Measurements from ENCODE around the gene ZNF134. TPM values are rescaled to one million over a fixed set of nuclear protein-coding genes. Genes with fewer than 3 reads are reported as not detected.

Gene ZNF134
- total and polyA plus RNA-seq, 2 donors: 9.0 to 18.8 TPM

GRCh38 chr19:57651654-57651996, 37.6 kb downstream of the ZNF134 start:
- Histone ChIP-seq H3K4me1 (ENCODE audit: control insufficient read depth in 2 of 2, insufficient read depth in 2 of 2, low read length in 2 of 2) (peaks cover 0 to 2% of the 10 kb centered on the region in 2 donors), H3K4me3 (ENCODE audit: low read length in 2 of 2) (no peak overlapping the region), H3K9me3 (ENCODE audit: control insufficient read depth in 2 of 2, insufficient read depth in 1 of 2, low read length in 1 of 2) (peaks cover 0 to 18% of the 10 kb centered on the region in 2 donors), H3K27me3 (ENCODE audit: control insufficient read depth in 2 of 2, insufficient read depth in 1 of 2, low read length in 1 of 2) (no peaks in the 10 kb centered on the region), H3K27ac (ENCODE audit: low read depth in 1 of 2, low read length in 1 of 2) (no peak overlapping the region), H3K36me3 (ENCODE audit: control insufficient read depth in 2 of 2, insufficient read depth in 2 of 2, low read length in 1 of 2) (no peaks in the 10 kb centered on the region)
- no peak for DNase-seq (ENCODE audit: low read depth in 6 of 9, low spot score in 9 of 9)
- 71% methylated on average over 6 of the region's 6 CpGs for WGBS

DNA sequence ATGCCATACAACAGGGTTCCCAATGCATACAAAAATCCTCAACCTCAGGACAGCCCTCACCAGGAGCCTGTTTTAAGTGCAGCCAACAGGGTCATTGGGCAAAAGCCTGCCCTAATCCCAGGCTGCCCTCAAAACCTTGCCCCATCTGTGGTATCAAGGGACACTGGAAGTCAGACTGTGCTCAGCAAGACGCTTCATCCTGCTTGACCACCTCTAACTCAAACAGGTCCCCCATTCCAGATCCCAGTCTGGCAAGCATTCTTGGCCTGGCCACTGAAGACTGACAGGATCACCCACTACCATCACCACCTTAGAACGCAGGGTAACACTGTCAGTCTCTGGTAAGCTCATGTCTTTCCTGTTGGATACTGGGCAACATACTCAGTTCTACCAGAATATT, 39.6 kb downstream of the ZNF134 start:
- no peak overlapping the region for H3K4me3 ChIP-seq (ENCODE audit: low read length in 2 of 2)
- 95% methylated on average over 2 of the region's 2 CpGs for WGBS
- DNase-seq (ENCODE audit: low read depth in 6 of 9, low spot score in 9 of 9): no peak
- no peaks in the 10 kb centered on the region for H3K27me3 ChIP-seq (ENCODE audit: control insufficient read depth in 2 of 2, insufficient read depth in 1 of 2, low read length in 1 of 2)
- peaks cover 0 to 18% of the 10 kb centered on the region in 2 donors for H3K9me3 ChIP-seq (ENCODE audit: control insufficient read depth in 2 of 2, insufficient read depth in 1 of 2, low read length in 1 of 2)
- no peak overlapping the region for H3K27ac ChIP-seq (ENCODE audit: low read depth in 1 of 2, low read length in 1 of 2)
- H3K36me3 ChIP-seq (ENCODE audit: control insufficient read depth in 2 of 2, insufficient read depth in 2 of 2, low read length in 1 of 2): no peaks in the 10 kb centered on the region
- H3K4me1 ChIP-seq (ENCODE audit: control insufficient read depth in 2 of 2, insufficient read depth in 2 of 2, low read length in 2 of 2): peaks cover 0 to 2% of the 10 kb centered on the region in 2 donors

DNA sequence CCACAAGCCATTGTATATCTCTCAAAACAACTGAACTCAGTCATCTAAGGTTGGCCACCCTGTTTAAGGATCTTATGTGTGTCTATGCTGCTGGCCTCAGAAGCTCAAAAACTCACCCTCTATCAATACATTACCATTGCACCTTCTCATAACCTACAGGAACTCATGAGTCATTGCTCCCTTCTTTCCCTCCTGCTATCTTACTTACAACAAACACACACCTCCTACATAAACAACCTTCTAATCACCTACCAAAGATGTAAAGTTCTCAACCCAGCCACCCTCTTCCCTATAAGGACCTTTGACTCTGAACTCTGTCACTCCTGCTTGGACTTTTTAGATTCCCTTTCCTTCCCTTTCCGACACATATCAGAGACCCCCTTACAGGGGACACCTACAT, 41.4 kb downstream of the ZNF134 start:
- DNase-seq (ENCODE audit: low read depth in 6 of 9, low spot score in 9 of 9): no peak
- 54% methylated on average over 1 of the region's 1 CpG for WGBS
- Histone ChIP-seq H3K4me3 (ENCODE audit: low read length in 2 of 2) (no peak overlapping the region), H3K9me3 (ENCODE audit: control insufficient read depth in 2 of 2, insufficient read depth in 1 of 2, low read length in 1 of 2) (peaks cover 0 to 18% of the 10 kb centered on the region in 2 donors), H3K27ac (ENCODE audit: low read depth in 1 of 2, low read length in 1 of 2) (no peak overlapping the region), H3K27me3 (ENCODE audit: control insufficient read depth in 2 of 2, insufficient read depth in 1 of 2, low read length in 1 of 2) (no peaks in the 10 kb centered on the region), H3K36me3 (ENCODE audit: control insufficient read depth in 2 of 2, insufficient read depth in 2 of 2, low read length in 1 of 2) (no peaks in the 10 kb centered on the region), H3K4me1 (ENCODE audit: control insufficient read depth in 2 of 2, insufficient read depth in 2 of 2, low read length in 2 of 2) (peaks cover 0 to 2% of the 10 kb centered on the region in 2 donors)

DNA sequence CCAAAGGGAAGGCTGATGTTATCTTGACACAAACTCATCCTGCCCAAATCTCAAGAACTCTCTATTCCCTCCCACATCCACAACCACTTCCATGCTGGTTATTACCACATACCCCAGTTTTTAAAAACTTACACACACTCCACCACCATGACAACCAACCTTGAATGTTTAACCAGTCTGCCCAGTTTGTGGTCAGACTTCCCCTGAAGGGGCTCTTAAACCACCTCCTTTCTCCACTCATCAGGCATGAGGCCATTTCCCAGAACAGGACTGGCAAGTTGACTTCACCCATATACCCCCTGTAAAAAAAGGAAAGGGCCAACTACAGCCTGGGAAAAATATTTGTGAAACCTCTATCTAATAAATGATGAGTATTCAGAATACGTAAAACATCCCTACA, 42.3 kb downstream of the ZNF134 start:
- Histone ChIP-seq H3K36me3 (ENCODE audit: control insufficient read depth in 2 of 2, insufficient read depth in 2 of 2, low read length in 1 of 2) (no peaks in the 10 kb centered on the region), H3K27ac (ENCODE audit: low read depth in 1 of 2, low read length in 1 of 2) (no peak overlapping the region), H3K4me3 (ENCODE audit: low read length in 2 of 2) (no peak overlapping the region), H3K9me3 (ENCODE audit: control insufficient read depth in 2 of 2, insufficient read depth in 1 of 2, low read length in 1 of 2) (peaks cover 0 to 10% of the 10 kb centered on the region in 2 donors), H3K27me3 (ENCODE audit: control insufficient read depth in 2 of 2, insufficient read depth in 1 of 2, low read length in 1 of 2) (no peaks in the 10 kb centered on the region), H3K4me1 (ENCODE audit: control insufficient read depth in 2 of 2, insufficient read depth in 2 of 2, low read length in 2 of 2) (peaks cover 0 to under 1% of the 10 kb centered on the region in 2 donors)
- DNase-seq (ENCODE audit: low read depth in 6 of 9, low spot score in 9 of 9): no peak
- WGBS: 96% methylated on average over 1 of the region's 1 CpG

DNA sequence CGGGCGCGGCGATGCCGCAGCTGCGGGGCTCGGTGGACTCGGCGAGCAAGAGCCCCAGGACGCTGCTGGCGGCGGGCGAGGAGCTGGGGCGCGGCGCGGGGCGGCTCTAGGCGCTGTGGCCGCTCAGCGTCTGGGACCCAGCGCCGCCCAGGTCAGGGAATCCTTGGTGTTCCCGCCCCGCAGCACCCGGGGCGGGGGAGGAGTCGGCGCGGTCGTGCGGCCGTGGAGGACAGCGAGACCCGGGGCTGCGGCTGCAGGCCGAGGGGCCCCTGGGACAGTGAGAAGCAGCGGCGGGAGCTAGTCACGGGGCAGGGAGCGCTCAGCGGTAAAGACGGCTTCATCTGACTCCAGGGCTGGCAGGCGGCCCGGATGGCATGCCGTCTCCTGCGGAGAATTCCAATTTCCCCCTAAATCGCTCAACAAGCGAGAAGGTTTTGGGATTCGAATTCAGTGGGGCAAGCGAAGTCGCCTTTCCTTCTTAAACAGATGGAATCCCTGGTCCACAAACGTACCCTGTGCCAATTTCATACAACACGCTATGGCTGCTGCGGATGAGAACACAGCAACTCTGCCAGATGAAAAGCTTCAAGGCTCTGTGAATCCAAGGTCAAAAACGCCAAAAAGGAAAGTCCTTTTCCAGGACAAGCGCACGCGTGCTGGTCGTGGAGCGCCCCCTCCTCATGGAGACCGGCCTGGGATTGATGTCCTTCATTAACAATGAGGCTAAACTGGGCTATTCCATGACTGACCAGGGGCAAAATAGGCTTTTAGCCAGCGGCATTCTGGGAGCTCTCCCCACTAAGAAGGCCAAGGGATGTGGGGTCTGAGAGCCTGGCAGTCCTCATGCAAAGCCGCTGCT, 50.5 kb downstream of the ZNF134 start:
- Histone ChIP-seq H3K4me3 (ENCODE audit: low read length in 2 of 2) (peak overlapping the region in 1 of 2 donors; percentile 36), H3K9me3 (ENCODE audit: control insufficient read depth in 2 of 2, insufficient read depth in 1 of 2, low read length in 1 of 2) (peaks cover 0 to 2% of the 10 kb centered on the region in 2 donors), H3K4me1 (ENCODE audit: control insufficient read depth in 2 of 2, insufficient read depth in 2 of 2, low read length in 2 of 2) (no peaks in the 10 kb centered on the region), H3K27ac (ENCODE audit: low read depth in 1 of 2, low read length in 1 of 2) (peak overlapping the region in 1 of 2 donors; percentile 20), H3K36me3 (ENCODE audit: control insufficient read depth in 2 of 2, insufficient read depth in 2 of 2, low read length in 1 of 2) (no peaks in the 10 kb centered on the region), H3K27me3 (ENCODE audit: control insufficient read depth in 2 of 2, insufficient read depth in 1 of 2, low read length in 1 of 2) (peaks cover 16 to 39% of the 10 kb centered on the region in 2 donors)
- 5% methylated on average over 64 of the region's 64 CpGs for WGBS
- DNase-seq (ENCODE audit: low read depth in 6 of 9, low spot score in 9 of 9): no peak

GRCh38 chr19:57665261-57665806, 51.3 kb downstream of the ZNF134 start:
- Histone ChIP-seq H3K36me3 (ENCODE audit: control insufficient read depth in 2 of 2, insufficient read depth in 2 of 2, low read length in 1 of 2) (no peaks in the 10 kb centered on the region), H3K27ac (ENCODE audit: low read depth in 1 of 2, low read length in 1 of 2) (no peak overlapping the region), H3K4me3 (ENCODE audit: low read length in 2 of 2) (no peak overlapping the region), H3K9me3 (ENCODE audit: control insufficient read depth in 2 of 2, insufficient read depth in 1 of 2, low read length in 1 of 2) (peaks cover 0 to 2% of the 10 kb centered on the region in 2 donors), H3K4me1 (ENCODE audit: control insufficient read depth in 2 of 2, insufficient read depth in 2 of 2, low read length in 2 of 2) (no peaks in the 10 kb centered on the region), H3K27me3 (ENCODE audit: control insufficient read depth in 2 of 2, insufficient read depth in 1 of 2, low read length in 1 of 2) (peaks cover 16 to 39% of the 10 kb centered on the region in 2 donors)
- no peak for DNase-seq (ENCODE audit: low read depth in 6 of 9, low spot score in 9 of 9)
- 95% methylated on average over 9 of the region's 9 CpGs for WGBS

DNA sequence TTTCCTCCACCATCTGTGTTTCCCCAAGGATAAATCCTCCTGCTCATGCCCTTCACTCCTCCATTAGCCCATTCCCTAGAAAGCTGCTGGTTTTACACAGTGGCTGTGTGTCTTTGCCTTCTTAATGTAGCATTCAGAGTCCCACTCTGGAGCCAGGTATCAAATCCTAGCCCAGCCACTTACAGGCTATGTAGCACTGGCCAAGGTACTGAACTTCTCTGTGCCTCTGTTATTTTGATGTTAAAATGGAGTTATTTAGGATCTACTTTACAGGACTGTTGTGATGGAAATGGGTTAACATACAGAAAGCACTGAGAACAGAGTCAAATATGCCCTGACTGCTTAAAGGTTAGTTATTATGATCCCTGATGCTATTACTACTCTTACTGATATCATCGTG, 53.2 kb downstream of the ZNF134 start:
- no peaks in the 10 kb centered on the region for H3K36me3 ChIP-seq (ENCODE audit: control insufficient read depth in 2 of 2, insufficient read depth in 2 of 2, low read length in 1 of 2)
- peaks cover 0 to 2% of the 10 kb centered on the region in 2 donors for H3K9me3 ChIP-seq (ENCODE audit: control insufficient read depth in 2 of 2, insufficient read depth in 1 of 2, low read length in 1 of 2)
- H3K27ac ChIP-seq (ENCODE audit: low read depth in 1 of 2, low read length in 1 of 2): no peak overlapping the region
- 89% methylated on average over 1 of the region's 1 CpG for WGBS
- no peak overlapping the region for H3K4me3 ChIP-seq (ENCODE audit: low read length in 2 of 2)
- H3K4me1 ChIP-seq (ENCODE audit: control insufficient read depth in 2 of 2, insufficient read depth in 2 of 2, low read length in 2 of 2): no peaks in the 10 kb centered on the region
- peaks cover 16 to 39% of the 10 kb centered on the region in 2 donors for H3K27me3 ChIP-seq (ENCODE audit: control insufficient read depth in 2 of 2, insufficient read depth in 1 of 2, low read length in 1 of 2)
- DNase-seq (ENCODE audit: low read depth in 6 of 9, low spot score in 9 of 9): no peak

DNA sequence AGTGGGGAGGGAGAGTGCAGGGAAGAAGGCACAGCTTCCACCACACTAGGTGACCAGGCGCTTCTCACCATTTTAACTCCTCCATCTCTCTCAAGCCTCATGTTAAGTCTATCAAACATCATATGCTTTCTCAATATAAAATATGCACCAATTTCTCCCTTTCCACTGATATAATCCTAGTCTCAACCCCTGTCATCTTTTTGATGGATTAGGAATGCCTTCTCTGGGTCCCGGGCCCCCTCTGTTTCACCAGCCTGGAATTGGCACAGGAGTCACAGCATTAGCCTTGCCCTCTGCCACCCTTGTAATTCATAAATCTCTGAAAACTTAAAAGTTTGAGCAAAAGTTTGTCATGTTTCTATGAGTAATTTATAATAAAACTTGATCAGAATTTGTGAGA, 54.6 kb downstream of the ZNF134 start, which contains the start of gene ZSCAN4:
TSS of gene ZSCAN4 (plus strand) at position 301 of the 400 bp plus-strand sequence. CDS start 7,211 bp downstream, outside the sequence.
- H3K4me1 ChIP-seq (ENCODE audit: control insufficient read depth in 2 of 2, insufficient read depth in 2 of 2, low read length in 2 of 2): no peaks in the 10 kb centered on the region
- 98% methylated on average over 2 of the region's 2 CpGs for WGBS
- peaks cover 0 to 2% of the 10 kb centered on the region in 2 donors for H3K9me3 ChIP-seq (ENCODE audit: control insufficient read depth in 2 of 2, insufficient read depth in 1 of 2, low read length in 1 of 2)
- H3K4me3 ChIP-seq (ENCODE audit: low read length in 2 of 2): no peak within 1 kb of the TSS
- H3K36me3 ChIP-seq (ENCODE audit: control insufficient read depth in 2 of 2, insufficient read depth in 2 of 2, low read length in 1 of 2): no peaks in the 10 kb centered on the region
- DNase-seq (ENCODE audit: low read depth in 6 of 9, low spot score in 9 of 9): no peak
- H3K27me3 ChIP-seq (ENCODE audit: control insufficient read depth in 2 of 2, insufficient read depth in 1 of 2, low read length in 1 of 2): peaks cover 9 to 26% of the 10 kb centered on the region in 2 donors
- no peak within 1 kb of the TSS for H3K27ac ChIP-seq (ENCODE audit: low read depth in 1 of 2, low read length in 1 of 2)

DNA sequence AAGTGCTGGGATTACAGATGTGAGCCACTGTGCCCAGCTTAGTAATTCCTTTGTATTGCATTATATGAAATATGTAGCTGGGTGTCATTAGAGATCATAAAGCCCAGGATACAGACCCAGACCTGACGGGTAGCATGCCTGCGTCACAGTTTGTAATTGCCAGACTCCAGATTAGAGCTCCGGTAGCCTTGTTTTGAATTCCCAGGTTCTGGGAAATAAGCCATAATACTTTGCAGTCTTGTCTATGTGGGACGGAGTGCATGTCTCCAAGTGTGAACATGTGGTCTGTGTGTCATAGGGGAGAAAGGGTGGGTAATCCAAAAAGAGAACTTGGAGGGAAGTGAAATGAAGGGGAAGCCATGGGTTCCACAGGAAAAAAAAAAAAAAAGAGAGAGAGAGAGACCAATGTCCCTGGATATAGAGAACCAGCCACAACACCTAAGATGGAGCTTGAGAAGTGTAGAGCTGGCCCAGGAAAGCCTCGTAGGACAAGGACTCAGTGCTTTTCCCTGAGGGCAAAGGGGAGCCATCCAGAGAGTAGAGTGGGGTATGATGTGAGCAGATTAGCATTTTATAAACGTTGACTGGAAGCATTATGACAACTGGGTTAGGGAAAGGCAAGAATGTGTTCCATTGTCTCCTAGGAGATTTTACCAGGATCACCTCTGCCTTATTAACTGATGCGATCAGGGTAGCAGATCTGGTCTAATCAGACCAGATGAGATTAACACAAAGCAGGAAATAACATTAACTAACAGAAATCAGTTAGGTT, 57.3 kb downstream of the ZNF134 start:
- H3K4me1 ChIP-seq (ENCODE audit: control insufficient read depth in 2 of 2, insufficient read depth in 2 of 2, low read length in 2 of 2): no peaks in the 10 kb centered on the region
- no peak for DNase-seq (ENCODE audit: low read depth in 6 of 9, low spot score in 9 of 9)
- 79% methylated on average over 7 of the region's 7 CpGs for WGBS
- H3K9me3 ChIP-seq (ENCODE audit: control insufficient read depth in 2 of 2, insufficient read depth in 1 of 2, low read length in 1 of 2): no peaks in the 10 kb centered on the region
- no peak overlapping the region for H3K27ac ChIP-seq (ENCODE audit: low read depth in 1 of 2, low read length in 1 of 2)
- no peaks in the 10 kb centered on the region for H3K27me3 ChIP-seq (ENCODE audit: control insufficient read depth in 2 of 2, insufficient read depth in 1 of 2, low read length in 1 of 2)
- H3K4me3 ChIP-seq (ENCODE audit: low read length in 2 of 2): no peak overlapping the region
- H3K36me3 ChIP-seq (ENCODE audit: control insufficient read depth in 2 of 2, insufficient read depth in 2 of 2, low read length in 1 of 2): no peaks in the 10 kb centered on the region
